ENCODE results near the gene CALHM4.

GRCh38 chr6:116512111-116512559 is 41.4 kb upstream of the CALHM4 start:
- TF ChIP-seq CTCF (conservative IDR thresholded peaks at IDR 0.05; ENCODE audit: low read length) (no peak), EZH2phosphoT487 (IDR thresholded peaks at IDR 0.05; ENCODE audit: borderline replicate concordance, low read depth, low read length) (no peak)
